Measurements from ENCODE around the gene SLC34A1.

The SLC34A1 gene

GRCh38 chr5:177446200-177447065 lies 62.2 kb downstream of the SLC34A1 start, which contains the start of gene PRR7:
Gene PRR7 (plus strand): TSS chr5:177446814. CDS start chr5:177455068, 8,254 bp downstream.
- DNase-seq (ENCODE audit: low spot score) = peak; percentile 69
- peak within 1 kb of the TSS; percentile 94 for H3K23ac ChIP-seq (ENCODE audit: low read depth, low read length, poor library complexity)
- no peak within 1 kb of the TSS for H4K8ac ChIP-seq (ENCODE audit: low read depth, low read length)
- H3K14ac ChIP-seq (ENCODE audit: low read length) = peak within 1 kb of the TSS; percentile 99
- H2BK120ac ChIP-seq (ENCODE audit: low read depth, low read length) = peak within 1 kb of the TSS; percentile 89
- H3K9ac ChIP-seq (ENCODE audit: low read depth, low read length, poor library complexity) = peak within 1 kb of the TSS; percentile 97
- peak within 1 kb of the TSS; percentile 99 for H3K18ac ChIP-seq (ENCODE audit: low read length)
- H3K4me3 ChIP-seq (ENCODE audit: low read length in 2 of 2) = peak within 1 kb of the TSS; percentile 76 to 84
- peak within 1 kb of the TSS; percentile 89 for H3K27ac ChIP-seq (replicated peaks; ENCODE audit: low read length)
- peak within 1 kb of the TSS; percentile 71 for H3K4ac ChIP-seq (ENCODE audit: low read length)
- peaks cover 27 to 30% of the 10 kb centered on the region in 2 donors for H3K4me1 ChIP-seq (ENCODE audit: control insufficient read depth in 2 of 2, insufficient read depth in 1 of 2, low read depth in 1 of 2, low read length in 2 of 2)
- peak within 1 kb of the TSS; percentile 67 for H2BK12ac ChIP-seq (ENCODE audit: low read length)
- peak within 1 kb of the TSS; percentile 95 for H2BK15ac ChIP-seq (ENCODE audit: low read length)
- H3K9me3 ChIP-seq (replicated peaks in 1 of 2; ENCODE audit: control insufficient read depth in 2 of 2, insufficient read depth in 1 of 2, low read depth in 1 of 2, low read length in 2 of 2) = no peaks in the 10 kb centered on the region
- H3K4me2 ChIP-seq (ENCODE audit: insufficient read depth, low read length, poor library complexity, severe bottlenecking) = peak within 1 kb of the TSS; percentile 78
- no peaks in the 10 kb centered on the region for H3K79me1 ChIP-seq (ENCODE audit: low read depth, low read length)
- H3K27me3 ChIP-seq (ENCODE audit: control insufficient read depth in 3 of 3, insufficient read depth in 3 of 3, low read depth in 1 of 3, low read length in 3 of 3) = no peaks in the 10 kb centered on the region
- H4K91ac ChIP-seq (ENCODE audit: low read depth, low read length, poor library complexity) = peak within 1 kb of the TSS; percentile 75
- H3K36me3 ChIP-seq (replicated peaks in 1 of 2; ENCODE audit: control insufficient read depth in 2 of 2, insufficient read depth in 2 of 2, low read length in 2 of 2) = peaks cover 0 to 22% of the 10 kb centered on the region in 2 donors
- no CpG with 5 or more reads among the region's 89 CpGs for WGBS, 2 donors (ENCODE audit: extremely low coverage in 2 of 2, insufficient read length in 2 of 2, insufficient replicate concordance in 1 of 2)
- H2AK5ac ChIP-seq (ENCODE audit: low read depth, low read length) = peak within 1 kb of the TSS; percentile 96
- peak within 1 kb of the TSS; percentile 90 for H2AFZ ChIP-seq (ENCODE audit: low read length)
- peak within 1 kb of the TSS; percentile 88 for H2BK5ac ChIP-seq (ENCODE audit: low read length)

DNA sequence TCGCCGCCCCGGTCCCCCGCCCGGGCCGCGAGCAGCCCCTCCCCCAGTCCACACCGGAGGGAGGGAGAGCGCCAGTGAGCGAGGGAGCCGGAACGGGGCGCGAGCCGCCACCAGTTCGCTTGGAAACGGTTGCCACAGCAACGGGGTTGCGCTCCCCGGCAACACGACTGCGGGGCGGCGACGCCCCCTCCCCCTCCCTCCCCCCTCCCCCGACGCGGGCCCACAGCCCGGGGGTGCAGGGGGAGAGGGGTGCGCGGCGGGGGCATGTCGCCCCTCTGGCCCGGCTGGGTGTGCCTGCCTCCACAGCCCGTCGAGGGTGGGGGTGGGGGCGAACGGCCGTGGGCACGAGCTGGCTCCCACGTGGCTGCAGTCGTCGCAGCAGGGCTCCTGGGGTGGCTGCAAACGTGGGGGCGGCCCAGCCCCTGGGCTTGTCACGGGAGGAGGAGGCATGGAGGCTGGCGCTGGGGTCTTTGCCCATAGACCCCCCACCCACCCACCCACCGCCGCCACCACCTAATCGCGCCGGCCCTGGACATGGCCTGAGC lies 62.9 kb downstream of the SLC34A1 start:
- Histone ChIP-seq H3K4me2 (ENCODE audit: insufficient read depth, low read length, poor library complexity, severe bottlenecking) (peak overlapping the region; percentile 78), H3K27me3 (ENCODE audit: control insufficient read depth in 3 of 3, insufficient read depth in 3 of 3, low read depth in 1 of 3, low read length in 3 of 3) (no peaks in the 10 kb centered on the region), H3K4ac (ENCODE audit: low read length) (no peak overlapping the region), H2BK120ac (ENCODE audit: low read depth, low read length) (peak overlapping the region; percentile 89), H2BK12ac (ENCODE audit: low read length) (no peak overlapping the region), H2BK5ac (ENCODE audit: low read length) (peak overlapping the region; percentile 88), H3K27ac (replicated peaks; ENCODE audit: low read length) (peak overlapping the region; percentile 89), H3K9ac (ENCODE audit: low read depth, low read length, poor library complexity) (peak overlapping the region; percentile 97), H3K18ac (ENCODE audit: low read length) (peak overlapping the region; percentile 99), H3K9me3 (replicated peaks in 1 of 2; ENCODE audit: control insufficient read depth in 2 of 2, insufficient read depth in 1 of 2, low read depth in 1 of 2, low read length in 2 of 2) (no peaks in the 10 kb centered on the region), H4K8ac (ENCODE audit: low read depth, low read length) (no peak overlapping the region), H3K79me1 (ENCODE audit: low read depth, low read length) (no peaks in the 10 kb centered on the region), H2AFZ (ENCODE audit: low read length) (peak overlapping the region; percentile 90), H2BK15ac (ENCODE audit: low read length) (peak overlapping the region; percentile 95), H3K23ac (ENCODE audit: low read depth, low read length, poor library complexity) (peak overlapping the region; percentile 13), H3K4me1 (ENCODE audit: control insufficient read depth in 2 of 2, insufficient read depth in 1 of 2, low read depth in 1 of 2, low read length in 2 of 2) (peaks cover 25 to 30% of the 10 kb centered on the region in 2 donors), H2AK5ac (ENCODE audit: low read depth, low read length) (peak overlapping the region; percentile 85), H3K4me3 (ENCODE audit: low read length in 2 of 2) (peak overlapping the region; percentile 76 to 84), H3K14ac (ENCODE audit: low read length) (no peak overlapping the region), H4K91ac (ENCODE audit: low read depth, low read length, poor library complexity) (peak overlapping the region; percentile 75), H3K36me3 (replicated peaks in 1 of 2; ENCODE audit: control insufficient read depth in 2 of 2, insufficient read depth in 2 of 2, low read length in 2 of 2) (peaks cover 0 to 17% of the 10 kb centered on the region in 2 donors)
- DNase-seq (ENCODE audit: low spot score) = peak; percentile 82
- WGBS, 2 donors (ENCODE audit: extremely low coverage in 2 of 2, insufficient read length in 2 of 2, insufficient replicate concordance in 1 of 2) = no CpG with 5 or more reads among the region's 52 CpGs

DNA sequence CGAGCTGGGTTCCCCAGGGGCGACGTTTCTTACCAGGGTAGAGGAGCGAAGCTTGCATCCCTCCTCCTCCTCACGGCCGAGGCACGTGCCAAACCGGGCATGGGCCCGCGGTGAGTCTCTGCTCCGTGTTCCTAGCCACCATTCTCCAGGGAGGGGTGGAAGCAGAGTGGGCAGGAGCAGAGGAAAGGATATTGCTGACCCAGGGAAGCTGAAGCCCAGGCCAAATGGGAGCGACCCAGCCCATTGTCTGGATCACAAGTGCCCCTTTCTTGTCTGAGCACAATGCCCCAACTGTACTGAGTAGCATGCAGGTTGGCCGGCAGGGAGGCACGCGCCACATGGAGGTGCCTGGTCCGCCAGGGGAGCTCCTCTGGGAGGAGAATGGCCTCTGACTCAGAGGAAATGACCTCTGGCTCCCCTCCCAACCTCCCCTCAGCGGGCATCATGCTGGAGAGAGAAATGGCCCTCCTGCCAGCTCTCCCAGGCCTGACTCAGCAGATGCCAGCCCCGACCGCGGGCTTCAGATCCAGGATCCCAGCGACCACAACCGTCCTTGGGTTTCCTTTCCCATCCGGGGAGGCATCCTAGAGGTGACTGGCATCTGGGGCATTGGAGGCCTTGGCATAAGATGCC lies 63.5 kb downstream of the SLC34A1 start:
- Histone ChIP-seq H4K91ac (ENCODE audit: low read depth, low read length, poor library complexity) (no peak overlapping the region), H3K4ac (ENCODE audit: low read length) (no peak overlapping the region), H3K27ac (replicated peaks; ENCODE audit: low read length) (peak overlapping the region; percentile 89), H3K36me3 (replicated peaks in 1 of 2; ENCODE audit: control insufficient read depth in 2 of 2, insufficient read depth in 2 of 2, low read length in 2 of 2) (peaks cover 0 to 17% of the 10 kb centered on the region in 2 donors), H4K8ac (ENCODE audit: low read depth, low read length) (no peak overlapping the region), H3K4me3 (ENCODE audit: low read length in 2 of 2) (peak overlapping the region; percentile 72 to 76), H3K4me1 (ENCODE audit: control insufficient read depth in 2 of 2, insufficient read depth in 1 of 2, low read depth in 1 of 2, low read length in 2 of 2) (peaks cover 24 to 30% of the 10 kb centered on the region in 2 donors), H3K9ac (ENCODE audit: low read depth, low read length, poor library complexity) (peak overlapping the region; percentile 75), H3K18ac (ENCODE audit: low read length) (peak overlapping the region; percentile 99), H3K4me2 (ENCODE audit: insufficient read depth, low read length, poor library complexity, severe bottlenecking) (peak overlapping the region; percentile 54), H3K14ac (ENCODE audit: low read length) (no peak overlapping the region), H2BK15ac (ENCODE audit: low read length) (peak overlapping the region; percentile 95), H2BK12ac (ENCODE audit: low read length) (peak overlapping the region; percentile 67), H3K9me3 (replicated peaks in 1 of 2; ENCODE audit: control insufficient read depth in 2 of 2, insufficient read depth in 1 of 2, low read depth in 1 of 2, low read length in 2 of 2) (no peaks in the 10 kb centered on the region), H2BK120ac (ENCODE audit: low read depth, low read length) (peak overlapping the region; percentile 89), H3K27me3 (ENCODE audit: control insufficient read depth in 3 of 3, insufficient read depth in 3 of 3, low read depth in 1 of 3, low read length in 3 of 3) (peaks cover 0 to under 1% (median 0%) of the 10 kb centered on the region in 3 experiments), H3K23ac (ENCODE audit: low read depth, low read length, poor library complexity) (no peak overlapping the region), H3K79me1 (ENCODE audit: low read depth, low read length) (peaks cover under 1% of the 10 kb centered on the region), H2BK5ac (ENCODE audit: low read length) (peak overlapping the region; percentile 88), H2AK5ac (ENCODE audit: low read depth, low read length) (peak overlapping the region; percentile 82), H2AFZ (ENCODE audit: low read length) (peak overlapping the region; percentile 66)
- no CpG with 5 or more reads among the region's 23 CpGs for WGBS, 2 donors (ENCODE audit: extremely low coverage in 2 of 2, insufficient read length in 2 of 2, insufficient replicate concordance in 1 of 2)
- DNase-seq (ENCODE audit: low spot score) = peak; percentile 73

All from neuronal stem cell (in vitro differentiated cells).